ENCODE results near the gene ZNF423.

DNA sequence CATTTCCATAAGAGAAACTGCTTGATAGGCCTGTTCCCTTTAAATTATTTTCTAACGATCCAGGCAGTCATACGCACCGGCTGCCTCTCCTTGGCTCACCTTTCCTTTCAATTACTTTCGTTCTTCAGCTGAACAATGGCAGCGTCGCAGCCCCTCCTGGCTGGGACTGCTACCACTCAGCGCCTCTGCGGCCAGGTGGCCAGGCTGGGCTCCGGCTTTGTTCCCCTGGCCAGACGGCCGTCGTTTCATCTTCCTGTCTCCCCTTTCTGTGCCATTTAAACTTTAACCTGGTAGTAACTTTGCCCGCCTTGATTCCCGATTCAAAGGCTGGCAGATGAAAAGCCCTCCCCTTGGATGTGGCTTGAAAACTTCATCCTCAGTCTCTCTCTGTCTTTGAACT lies 403.3 kb downstream of the ZNF423 start:
- TF ChIP-seq, protein P1, sequence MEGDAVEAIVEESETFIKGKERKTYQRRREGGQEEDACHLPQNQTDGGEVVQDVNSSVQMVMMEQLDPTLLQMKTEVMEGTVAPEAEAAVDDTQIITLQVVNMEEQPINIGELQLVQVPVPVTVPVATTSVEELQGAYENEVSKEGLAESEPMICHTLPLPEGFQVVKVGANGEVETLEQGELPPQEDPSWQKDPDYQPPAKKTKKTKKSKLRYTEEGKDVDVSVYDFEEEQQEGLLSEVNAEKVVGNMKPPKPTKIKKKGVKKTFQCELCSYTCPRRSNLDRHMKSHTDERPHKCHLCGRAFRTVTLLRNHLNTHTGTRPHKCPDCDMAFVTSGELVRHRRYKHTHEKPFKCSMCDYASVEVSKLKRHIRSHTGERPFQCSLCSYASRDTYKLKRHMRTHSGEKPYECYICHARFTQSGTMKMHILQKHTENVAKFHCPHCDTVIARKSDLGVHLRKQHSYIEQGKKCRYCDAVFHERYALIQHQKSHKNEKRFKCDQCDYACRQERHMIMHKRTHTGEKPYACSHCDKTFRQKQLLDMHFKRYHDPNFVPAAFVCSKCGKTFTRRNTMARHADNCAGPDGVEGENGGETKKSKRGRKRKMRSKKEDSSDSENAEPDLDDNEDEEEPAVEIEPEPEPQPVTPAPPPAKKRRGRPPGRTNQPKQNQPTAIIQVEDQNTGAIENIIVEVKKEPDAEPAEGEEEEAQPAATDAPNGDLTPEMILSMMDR (conservative IDR thresholded peaks at IDR 0.05; ENCODE audit: low read depth, low read length) = no peak
- no peak for TF ChIP-seq EZH2 (IDR thresholded peaks at IDR 0.05; ENCODE audit: borderline replicate concordance, low read depth, low read length, poor library complexity, severe bottlenecking)
